Subcutaneous adipose tissue (tissue), 4 donors: ENCODE results near the gene PAPSS1. TPM values are rescaled to one million over a fixed set of nuclear protein-coding genes. Genes with fewer than 3 reads are reported as not detected.

Source experiments
- CTCF ChIP-seq: fragments of 450-650 bp; IDR thresholded peaks from one replicate; pipeline ENCODE4 v1.5.1; 2016; ENCODE audit warnings: low read depth, mild to moderate bottlenecking, control low read depth, antibody characterized with exemption, moderate library complexity
- total RNA-seq, 4 donors: library from RNA; depleted of rRNA; stranded (reverse); fragments of >200 nt; gene quantifications; one replicate each; pipeline ENCODE4 v1.1.0, GENCODE V29; 2016

The PAPSS1 gene
- total RNA-seq, 4 donors from 2014 or later, result 37.0 to 67.0 (median 44.8) TPM

GRCh38 chr4:107650251-107650650 is 69.8 kb downstream of the PAPSS1 start:
- no peak for TF ChIP-seq CTCF

GRCh38 chr4:107648178-107648991 is 71.6 kb downstream of the PAPSS1 start:
- TF ChIP-seq CTCF, result no peak

GRCh38 chr4:107647591-107647990 is 72.4 kb downstream of the PAPSS1 start:
- no peak for TF ChIP-seq CTCF

GRCh38 chr4:107645604-107646003 is 74.4 kb downstream of the PAPSS1 start:
- TF ChIP-seq CTCF, result no peak

- TF ChIP-seq CTCF, result no peak
Observed at GRCh38 chr4:107643021-107643420, 77.0 kb downstream of the PAPSS1 start.

GRCh38 chr4:107640878-107641277 is 79.2 kb downstream of the PAPSS1 start:
- TF ChIP-seq CTCF, result no peak

GRCh38 chr4:107640197-107640596 is 79.8 kb downstream of the PAPSS1 start:
- no peak for TF ChIP-seq CTCF
